Measurements from ENCODE around the gene LTBP2. TPM values are rescaled to one million over a fixed set of nuclear protein-coding genes. Genes with fewer than 3 reads are reported as not detected.

LTBP2 gene
- polyA plus RNA-seq, 1 experiment = 41.1 TPM

- POLR2A ChIA-PET = no interaction called here
- no peaks in the 10 kb centered on the region for H3K36me3 ChIP-seq (ENCODE audit: control insufficient read depth, insufficient read depth, low read length)
- H3K27me3 ChIP-seq (ENCODE audit: control insufficient read depth, insufficient read depth, low read length) = no peaks in the 10 kb centered on the region
- no peak for DNase-seq (ENCODE audit: low read depth)
- TF ChIP-seq CTCF (IDR thresholded peaks at IDR 0.05; ENCODE audit: insufficient read depth, low read depth, low read length) = no peak
- CTCF ChIA-PET = interaction anchor here (1.0 to 2.0 kb wide), 7 partner anchors 10 to 73 kb away, joined by 3 to 7 read pairs (median 4); no protein-coding TSS in a partner anchor
- H3K4me3 ChIP-seq (ENCODE audit: low read depth, low read length) = no peak overlapping the region
These were observed 37.3 kb downstream of the LTBP2 start for GRCh38 chr14:74574706-74575105.

- no peak for TF ChIP-seq CTCF (IDR thresholded peaks at IDR 0.05; ENCODE audit: insufficient read depth, low read depth, low read length)
- ChIA-PET POLR2A (no interaction called here), CTCF (interaction anchor here (1.0 to 2.0 kb wide), 7 partner anchors 10 to 73 kb away, joined by 3 to 7 read pairs (median 4); no protein-coding TSS in a partner anchor)
- Histone ChIP-seq H3K36me3 (ENCODE audit: control insufficient read depth, insufficient read depth, low read length) (no peaks in the 10 kb centered on the region), H3K27me3 (ENCODE audit: control insufficient read depth, insufficient read depth, low read length) (no peaks in the 10 kb centered on the region), H3K4me3 (ENCODE audit: low read depth, low read length) (no peak overlapping the region)
- DNase-seq (ENCODE audit: low read depth) = no peak
These were observed 38.0 kb downstream of the LTBP2 start for GRCh38 chr14:74574090-74574433.

- H3K4me3 ChIP-seq (ENCODE audit: low read depth, low read length) = no peak overlapping the region
- no peak for DNase-seq (ENCODE audit: low read depth)
- no peaks in the 10 kb centered on the region for H3K27me3 ChIP-seq (ENCODE audit: control insufficient read depth, insufficient read depth, low read length)
- TF ChIP-seq CTCF (IDR thresholded peaks at IDR 0.05; ENCODE audit: insufficient read depth, low read depth, low read length) = no peak
- POLR2A ChIA-PET = no interaction called here
- CTCF ChIA-PET = interaction anchor here (1.0 to 3.1 kb wide), 9 partner anchors 10 to 72 kb away, joined by 3 to 14 read pairs (median 5); no protein-coding TSS in a partner anchor
- H3K36me3 ChIP-seq (ENCODE audit: control insufficient read depth, insufficient read depth, low read length) = no peaks in the 10 kb centered on the region
These were observed 38.5 kb downstream of the LTBP2 start for GRCh38 chr14:74573421-74574089.

- no peaks in the 10 kb centered on the region for H3K36me3 ChIP-seq (ENCODE audit: control insufficient read depth, insufficient read depth, low read length)
- peak overlapping the region; percentile 9; the same call in 1 of the 2 replicates for H3K4me3 ChIP-seq (ENCODE audit: low read depth, low read length)
- H3K27me3 ChIP-seq (ENCODE audit: control insufficient read depth, insufficient read depth, low read length) = no peaks in the 10 kb centered on the region
- ChIA-PET CTCF (interaction anchor here (0.7 to 3.1 kb wide), 8 partner anchors 10 to 40 kb away, joined by 3 to 14 read pairs (median 6); no protein-coding TSS in a partner anchor), POLR2A (interaction anchor here (0.6 to 0.7 kb wide), 2 partner anchors 46 to 210 kb away, joined by 4 to 7 read pairs; no protein-coding TSS in a partner anchor)
- no peak for TF ChIP-seq CTCF (IDR thresholded peaks at IDR 0.05; ENCODE audit: insufficient read depth, low read depth, low read length)
- DNase-seq (ENCODE audit: low read depth) = no peak
These were observed 39.2 kb downstream of the LTBP2 start for GRCh38 chr14:74572726-74573301.
